Tibial nerve (tissue), 4 donors: Measurements from ENCODE around the gene S100A16. TPM values are rescaled to one million over a fixed set of nuclear protein-coding genes. Genes with fewer than 3 reads are reported as not detected.

Experiments
- DNase-seq, 2 donors: peaks; one replicate each; pipeline ENCODE4 v3.0.0-alpha.2; 2019; ENCODE audit warnings: low spot score in 2 of 2
- H3K27ac ChIP-seq, 4 donors: fragments of 200-600 bp; sonication (generic) in 3 of 4; one replicate each; pipeline ENCODE4 v1.5.1; 2017 to 2019; ENCODE audit warnings: mild to moderate bottlenecking in 1 of 4
- H3K27me3 ChIP-seq, 2 donors: fragments of 200-600 bp; sonication (generic) in 1 of 2; one replicate each; pipeline versions ENCODE4 v1.5.1 to v1.6.0; 2017 to 2019
- H3K36me3 ChIP-seq, 3 donors: fragments of 200-600 bp; sonication (generic); one replicate each; pipeline ENCODE4 v1.5.1; 2018 to 2019
- H3K4me1 ChIP-seq, 4 donors: fragments of 200-600 bp; sonication (generic) in 3 of 4; one replicate each; pipeline ENCODE4 v1.5.1; 2017 to 2019
- H3K4me3 ChIP-seq, 4 donors: fragments of 200-600 bp; sonication (generic) in 3 of 4; one replicate each; pipeline ENCODE4 v1.5.1; 2017 to 2019; ENCODE audit warnings: mild to moderate bottlenecking in 1 of 4, moderate library complexity in 1 of 4
- H3K9me3 ChIP-seq, 4 donors: fragments of 200-600 bp; sonication (generic) in 3 of 4; one replicate each; pipeline ENCODE4 v1.5.1; 2017 to 2019
- CTCF ChIP-seq, 5 experiments: fragments of 200-600 bp in 3 of 5; fragments of 450-650 bp in 2 of 5; sonication (generic) in 3 of 5; IDR thresholded peaks; one replicate each; pipeline ENCODE4 v1.5.1; 2016 to 2019; ENCODE audit warnings: antibody characterized with exemption in 5 of 5, mild to moderate bottlenecking in 3 of 5, moderate library complexity in 2 of 5
- EP300 ChIP-seq, 2 donors: sonication (generic); formaldehyde crosslinking; IDR thresholded peaks; one replicate each; pipeline ENCODE4 v1.6.1; 2017; ENCODE audit warnings: antibody characterized with exemption in 2 of 2, mild to moderate bottlenecking in 1 of 2
- POLR2A ChIP-seq, 2 donors: fragments of 450-650 bp; IDR thresholded peaks; one replicate each; pipeline ENCODE4 v1.6.1; 2017; ENCODE audit warnings: antibody characterized with exemption in 2 of 2, mild to moderate bottlenecking in 2 of 2, moderate library complexity in 2 of 2
- WGBS, 2 donors: methylation state at CpG; one replicate each; pipeline ENCODE4 v1.1.5; 2018; 5-methylcytosine and 5-hydroxymethylcytosine counted together
- total RNA-seq, 4 donors: library from RNA; depleted of rRNA; stranded (reverse); fragments of >200 nt; gene quantifications; one replicate each; pipeline ENCODE4 v1.1.0, GENCODE V29; 2016

S100A16 gene
- total RNA-seq, 4 donors from 2014 or later, result 45.5 to 120 (median 77.1) TPM

- H3K9me3 ChIP-seq, result no peaks in the 10 kb centered on the region
- H3K36me3 ChIP-seq, result no peaks in the 10 kb centered on the region
- DNase-seq, result no peak
- H3K4me1 ChIP-seq, result peaks cover 0 to 33% (median 11%) of the 10 kb centered on the region in 4 donors
- WGBS, 2 donors, result 61 to 66% methylated on average over 3 of the region's 3 CpGs
- no peak overlapping the region for H3K4me3 ChIP-seq
- no peaks in the 10 kb centered on the region for H3K27me3 ChIP-seq
- H3K27ac ChIP-seq, result peak overlapping the region in 3 of 4 donors; percentile 15 to 93 (median 62)
- no peak for TF ChIP-seq EP300 (IDR thresholded peaks at IDR 0.05)
- TF ChIP-seq CTCF (IDR thresholded peaks at IDR 0.05), result no peak
- TF ChIP-seq POLR2A (IDR thresholded peaks at IDR 0.05), result no peak
Measured at GRCh38 chr1:153573351-153573750, 39.6 kb downstream of the S100A16 start.

- H3K4me3 ChIP-seq, result no peak overlapping the region
- DNase-seq, result peak; percentile 73 to 85
- no peaks in the 10 kb centered on the region for H3K9me3 ChIP-seq
- 7 to 13% methylated on average over 3 of the region's 3 CpGs for WGBS, 2 donors
- H3K36me3 ChIP-seq, result no peaks in the 10 kb centered on the region
- TF ChIP-seq EP300 (IDR thresholded peaks at IDR 0.05) (peak in 1 of 2 donors; percentile 75), CTCF (IDR thresholded peaks at IDR 0.05) (peak; percentile 76 to 92 (median 82)), POLR2A (IDR thresholded peaks at IDR 0.05) (peak in 1 of 2 donors; percentile 12)
- peak overlapping the region; percentile 9 to 93 (median 58) for H3K27ac ChIP-seq
- H3K27me3 ChIP-seq, result no peaks in the 10 kb centered on the region
- H3K4me1 ChIP-seq, result peaks cover 0 to 37% (median 19%) of the 10 kb centered on the region in 4 donors
Measured at GRCh38 chr1:153572569-153573015, 40.3 kb downstream of the S100A16 start.

- Histone ChIP-seq H3K27me3 (no peaks in the 10 kb centered on the region), H3K9me3 (no peaks in the 10 kb centered on the region), H3K36me3 (no peaks in the 10 kb centered on the region), H3K4me3 (no peak overlapping the region), H3K4me1 (peaks cover 0 to 42% (median 28%) of the 10 kb centered on the region in 4 donors), H3K27ac (peak overlapping the region in 3 of 4 donors; percentile 55 to 93 (median 62))
- no peak for TF ChIP-seq CTCF (IDR thresholded peaks at IDR 0.05)
- TF ChIP-seq EP300 (IDR thresholded peaks at IDR 0.05), result no peak
- TF ChIP-seq POLR2A (IDR thresholded peaks at IDR 0.05), result no peak
- 72% methylated on average over 7 of the region's 7 CpGs for WGBS, 2 donors
- DNase-seq, result no peak
Measured at GRCh38 chr1:153571706-153572105, 41.2 kb downstream of the S100A16 start.

GRCh38 chr1:153570874-153571273 is 42.1 kb downstream of the S100A16 start:
- no peaks in the 10 kb centered on the region for H3K27me3 ChIP-seq
- no peak overlapping the region for H3K27ac ChIP-seq
- no peaks in the 10 kb centered on the region for H3K9me3 ChIP-seq
- peaks cover 0 to 50% (median 35%) of the 10 kb centered on the region in 4 donors for H3K4me1 ChIP-seq
- H3K36me3 ChIP-seq, result no peaks in the 10 kb centered on the region
- no peak for DNase-seq
- TF ChIP-seq EP300 (IDR thresholded peaks at IDR 0.05) (no peak), POLR2A (IDR thresholded peaks at IDR 0.05) (no peak), CTCF (IDR thresholded peaks at IDR 0.05) (no peak)
- no peak overlapping the region for H3K4me3 ChIP-seq
- WGBS, 2 donors, result 92 to 96% methylated on average over 5 of the region's 5 CpGs

GRCh38 chr1:153569465-153569864 is 43.5 kb downstream of the S100A16 start:
- H3K4me1 ChIP-seq, result peaks cover 0 to 61% (median 43%) of the 10 kb centered on the region in 4 donors
- DNase-seq, result no peak
- 87 to 88% methylated on average over 8 of the region's 8 CpGs for WGBS, 2 donors
- TF ChIP-seq POLR2A (IDR thresholded peaks at IDR 0.05), result no peak
- no peak for TF ChIP-seq EP300 (IDR thresholded peaks at IDR 0.05)
- TF ChIP-seq CTCF (IDR thresholded peaks at IDR 0.05), result no peak
- no peaks in the 10 kb centered on the region for H3K36me3 ChIP-seq
- no peaks in the 10 kb centered on the region for H3K9me3 ChIP-seq
- no peak overlapping the region for H3K27ac ChIP-seq
- H3K27me3 ChIP-seq, result no peaks in the 10 kb centered on the region
- H3K4me3 ChIP-seq, result no peak overlapping the region
